Measurements from ENCODE around the gene NOP14. TPM values are rescaled to one million over a fixed set of nuclear protein-coding genes. Genes with fewer than 3 reads are reported as not detected.

Gene NOP14
- total and polyA plus RNA-seq, 11 donors: 11.4 to 26.0 (median 15.8) TPM

DNA sequence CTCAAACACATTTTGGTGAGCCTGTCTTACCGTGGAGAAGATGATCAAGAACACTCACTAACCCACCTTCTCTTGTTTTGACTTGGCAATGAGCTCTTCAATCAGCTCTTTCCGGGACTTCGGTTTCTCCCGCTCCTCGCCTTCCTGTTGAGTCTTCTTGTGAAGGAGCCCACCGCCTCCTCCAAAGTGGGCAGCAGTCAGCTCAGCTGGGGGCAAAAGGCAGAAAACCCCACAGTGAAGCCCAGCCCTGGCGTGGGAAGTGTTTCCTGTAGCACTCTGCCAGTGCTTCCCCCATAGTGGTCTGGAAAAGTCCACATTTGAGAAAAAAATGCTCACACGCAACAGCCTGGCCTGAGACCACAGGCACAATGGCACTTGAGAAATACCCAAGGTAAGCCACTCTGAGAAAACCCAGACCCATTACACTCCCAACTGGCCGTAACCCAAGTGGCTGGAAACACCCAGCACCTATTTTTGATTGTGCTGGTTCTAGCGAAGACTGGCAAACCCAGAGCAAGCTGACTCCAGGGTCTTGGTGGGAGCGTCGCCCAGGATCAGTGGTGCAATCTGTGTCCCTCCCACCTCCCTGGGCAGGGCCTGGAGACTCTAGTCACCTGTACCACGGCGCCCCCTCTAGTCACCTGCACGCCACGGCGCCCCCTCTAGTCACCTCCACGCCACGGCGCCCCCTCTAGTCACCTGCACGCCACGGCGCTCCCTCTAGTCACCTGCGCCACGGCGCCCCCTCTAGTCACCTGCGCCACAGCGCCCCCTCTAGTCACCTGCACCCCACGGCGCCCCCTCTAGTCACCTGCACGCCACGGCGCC lies 8.6 kb downstream of the NOP14 start:
- no peak for TF ChIP-seq POLR2A (IDR thresholded peaks at IDR 0.05)
- TF ChIP-seq, protein P1, sequence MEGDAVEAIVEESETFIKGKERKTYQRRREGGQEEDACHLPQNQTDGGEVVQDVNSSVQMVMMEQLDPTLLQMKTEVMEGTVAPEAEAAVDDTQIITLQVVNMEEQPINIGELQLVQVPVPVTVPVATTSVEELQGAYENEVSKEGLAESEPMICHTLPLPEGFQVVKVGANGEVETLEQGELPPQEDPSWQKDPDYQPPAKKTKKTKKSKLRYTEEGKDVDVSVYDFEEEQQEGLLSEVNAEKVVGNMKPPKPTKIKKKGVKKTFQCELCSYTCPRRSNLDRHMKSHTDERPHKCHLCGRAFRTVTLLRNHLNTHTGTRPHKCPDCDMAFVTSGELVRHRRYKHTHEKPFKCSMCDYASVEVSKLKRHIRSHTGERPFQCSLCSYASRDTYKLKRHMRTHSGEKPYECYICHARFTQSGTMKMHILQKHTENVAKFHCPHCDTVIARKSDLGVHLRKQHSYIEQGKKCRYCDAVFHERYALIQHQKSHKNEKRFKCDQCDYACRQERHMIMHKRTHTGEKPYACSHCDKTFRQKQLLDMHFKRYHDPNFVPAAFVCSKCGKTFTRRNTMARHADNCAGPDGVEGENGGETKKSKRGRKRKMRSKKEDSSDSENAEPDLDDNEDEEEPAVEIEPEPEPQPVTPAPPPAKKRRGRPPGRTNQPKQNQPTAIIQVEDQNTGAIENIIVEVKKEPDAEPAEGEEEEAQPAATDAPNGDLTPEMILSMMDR (IDR thresholded peaks at IDR 0.05): peak in 3 of 12 donors; percentile 9 to 16 (median 12)
- WGBS, 4 donors: 88 to 91% (median 90%) methylated on average over 28 to 33 of the region's 33 CpGs
- DNase-seq: no peak
- intact Hi-C loops (cut with DNase I): loop anchor here in 1 of 10 donors (5.0 kb wide), 1 partner anchor 192 kb away; no protein-coding TSS in a partner anchor
- H3K4me1 ChIP-seq: peaks cover 0 to 14% (median 0%) of the 10 kb centered on the region in 12 donors
- H3K4me3 ChIP-seq: no peak overlapping the region
- peak overlapping the region in 1 of 12 donors; percentile 48 for H3K27ac ChIP-seq
- H3K9me3 ChIP-seq: no peaks in the 10 kb centered on the region
- ATAC-seq: peak in 2 of 4 donors; percentile 33 to 43
- H3K27me3 ChIP-seq: no peaks in the 10 kb centered on the region
- H3K36me3 ChIP-seq: peaks cover 2 to 90% (median 80%) of the 10 kb centered on the region in 9 donors

DNA sequence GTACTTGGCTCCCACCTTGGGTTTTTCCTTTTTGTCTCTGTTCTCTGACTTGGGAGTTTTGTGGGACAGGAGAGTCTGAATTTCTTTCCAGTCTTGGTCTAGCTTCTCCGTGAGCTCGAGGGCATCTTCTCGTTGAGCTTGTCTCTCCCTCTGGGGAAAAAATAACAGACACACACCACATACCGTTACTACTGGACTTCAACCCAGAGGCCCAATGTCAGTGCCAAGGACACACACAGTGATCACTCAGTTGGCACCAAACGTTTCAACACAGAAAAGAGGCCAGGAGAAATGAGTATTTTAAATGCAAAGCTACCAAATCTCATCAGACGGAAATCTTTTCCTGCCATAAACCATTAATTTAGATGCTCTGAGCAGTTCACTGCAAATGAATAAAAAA lies 9.7 kb downstream of the NOP14 start:
- peak overlapping the region in 1 of 12 donors; percentile 1 for H3K27ac ChIP-seq
- H3K4me3 ChIP-seq: no peak overlapping the region
- DNase-seq (no peak), ATAC-seq (no peak)
- H3K4me1 ChIP-seq: peaks cover 0 to 14% (median 0%) of the 10 kb centered on the region in 12 donors
- H3K36me3 ChIP-seq: peaks cover 2 to 95% (median 89%) of the 10 kb centered on the region in 9 donors
- 54 to 69% (median 58%) methylated on average over 6 of the region's 6 CpGs for WGBS, 4 donors
- intact Hi-C loops (cut with DNase I): loop anchor here in 1 of 10 donors (5.0 kb wide), 1 partner anchor 191 kb away; no protein-coding TSS in a partner anchor
- H3K9me3 ChIP-seq: no peaks in the 10 kb centered on the region
- no peaks in the 10 kb centered on the region for H3K27me3 ChIP-seq
- TF ChIP-seq, protein P1 (IDR thresholded peaks at IDR 0.05): no peak
- TF ChIP-seq POLR2A (IDR thresholded peaks at IDR 0.05): no peak

DNA sequence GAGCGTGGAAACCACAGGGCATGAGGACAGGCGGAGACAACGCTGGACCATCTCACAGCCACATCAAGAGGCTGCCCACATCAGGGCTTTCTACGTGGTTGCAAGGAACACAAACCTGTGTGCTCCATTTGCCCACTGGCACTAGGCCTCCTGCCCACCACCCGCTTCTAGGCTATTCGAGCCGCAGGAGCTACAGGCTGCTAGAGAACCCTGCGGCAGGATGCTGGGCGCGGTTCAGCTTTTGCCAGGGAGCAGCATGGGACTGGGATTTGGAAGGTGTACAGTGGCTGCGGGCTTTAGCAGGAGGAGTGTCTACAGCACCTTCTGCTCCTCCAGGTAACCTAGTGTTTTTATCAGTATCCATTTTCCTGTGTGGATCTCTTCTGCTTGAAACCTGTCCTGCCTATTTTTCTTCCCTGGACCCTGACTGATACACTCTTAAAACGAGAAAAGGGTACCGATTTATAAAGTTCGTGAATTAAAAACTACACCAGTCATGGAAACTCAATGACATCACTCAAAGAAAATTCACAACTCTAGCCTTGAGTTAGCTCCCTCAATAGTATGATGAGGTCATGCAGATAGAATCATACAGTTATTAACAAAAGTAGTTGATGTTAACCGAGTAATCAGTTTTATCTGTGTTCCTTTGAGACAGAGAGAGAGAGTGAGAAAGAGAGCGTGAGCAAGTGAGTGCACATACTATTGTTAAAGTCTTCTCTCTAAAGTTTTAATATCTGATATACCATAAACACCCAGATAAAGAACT lies 12.8 kb downstream of the NOP14 start:
- ATAC-seq (no peak), DNase-seq (no peak)
- no peak overlapping the region for H3K4me3 ChIP-seq
- no peak overlapping the region for H3K27ac ChIP-seq
- H3K9me3 ChIP-seq: no peaks in the 10 kb centered on the region
- peaks cover 0 to 14% (median 0%) of the 10 kb centered on the region in 12 donors for H3K4me1 ChIP-seq
- intact Hi-C loops (cut with DNase I): loop anchor here in 1 of 10 donors (5.0 kb wide), 1 partner anchor 188 kb away; no protein-coding TSS in a partner anchor
- H3K27me3 ChIP-seq: no peaks in the 10 kb centered on the region
- TF ChIP-seq, protein P1 (IDR thresholded peaks at IDR 0.05): no peak
- no peak for TF ChIP-seq POLR2A (IDR thresholded peaks at IDR 0.05)
- peaks cover 0 to 93% (median 91%) of the 10 kb centered on the region in 9 donors for H3K36me3 ChIP-seq
- WGBS, 4 donors: 88 to 93% (median 89%) methylated on average over 16 of the region's 16 CpGs

DNA sequence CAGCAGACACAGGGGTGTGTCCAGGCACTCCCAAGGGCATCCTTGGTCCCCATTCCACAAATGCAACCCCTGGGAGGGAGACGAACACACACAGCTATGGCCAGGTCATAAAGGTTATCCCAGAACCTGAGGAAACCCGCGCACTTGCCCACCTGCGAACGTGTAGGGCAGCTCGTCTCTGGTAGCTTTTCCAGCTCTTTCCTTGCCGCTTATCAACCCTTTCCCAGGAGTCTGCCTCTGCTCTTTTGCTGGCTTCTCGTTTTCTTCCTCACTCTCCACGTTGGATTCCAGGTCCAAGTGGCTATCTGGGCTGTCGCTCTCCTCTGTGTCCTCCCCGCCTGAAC lies 13.5 kb downstream of the NOP14 start:
- peaks cover 0 to 98% (median 97%) of the 10 kb centered on the region in 9 donors for H3K36me3 ChIP-seq

More for the DNA sequence above, 13.5 kb downstream of the NOP14 start:
- TF ChIP-seq, protein P1 (IDR thresholded peaks at IDR 0.05): no peak
- WGBS, 4 donors: 92 to 95% (median 93%) methylated on average over 11 of the region's 11 CpGs
- ATAC-seq (no peak), DNase-seq (no peak)
- intact Hi-C loops (cut with DNase I): loop anchor here in 1 of 10 donors (5.0 kb wide), 1 partner anchor 187 kb away; no protein-coding TSS in a partner anchor
- H3K27me3 ChIP-seq: no peaks in the 10 kb centered on the region
- no peak overlapping the region for H3K4me3 ChIP-seq
- no peaks in the 10 kb centered on the region for H3K9me3 ChIP-seq
- H3K27ac ChIP-seq: no peak overlapping the region
- peaks cover 0 to 12% (median 0%) of the 10 kb centered on the region in 12 donors for H3K4me1 ChIP-seq

Measured in heart left ventricle (tissue), 16 donors.